Activated naive CD4-positive, alpha-beta T cell treated with anti-CD3 and anti-CD28 coated beads, Interleukin-2, amount 50 U/mL, for 24 hours (primary cell): ENCODE data around the gene IER3.
"Not testable (repeated sequence)": the region's sequence is repeated elsewhere in the genome, so short reads cannot be mapped to it uniquely, and the experiment has no call there.

Experiments used
- H3K27ac Mint-ChIP-seq: one replicate; pipeline ENCODE4 v1.8.0; 2021; ENCODE audit warnings: mild to moderate bottlenecking, mixed read lengths
- H3K27me3 Mint-ChIP-seq: one replicate; pipeline ENCODE4 v1.8.0; 2021; ENCODE audit warnings: mixed read lengths
- H3K36me3 Mint-ChIP-seq: one replicate; pipeline ENCODE4 v1.8.0; 2021; ENCODE audit warnings: mixed read lengths
- H3K4me1 Mint-ChIP-seq: one replicate; pipeline ENCODE4 v1.8.0; 2021; ENCODE audit warnings: mixed read lengths
- H3K4me3 Mint-ChIP-seq: one replicate; pipeline ENCODE4 v1.8.0; 2021; ENCODE audit warnings: mild to moderate bottlenecking, mixed read lengths
- H3K9me3 Mint-ChIP-seq: one replicate; pipeline ENCODE4 v1.8.0; 2021; ENCODE audit warnings: mixed read lengths

IER3 gene

GRCh38 chr6:30741789-30742315, 2.5 kb downstream of the IER3 start:
- H3K27ac Mint-ChIP-seq, result peak overlapping the region; percentile 94
- H3K4me1 Mint-ChIP-seq, result peaks cover 71% of the 10 kb centered on the region
- peak overlapping the region; percentile 97 for H3K4me3 Mint-ChIP-seq
- no peaks in the 10 kb centered on the region for H3K27me3 Mint-ChIP-seq
- no peaks in the 10 kb centered on the region for H3K9me3 Mint-ChIP-seq
- H3K36me3 Mint-ChIP-seq, result peaks cover 27% of the 10 kb centered on the region

DNA sequence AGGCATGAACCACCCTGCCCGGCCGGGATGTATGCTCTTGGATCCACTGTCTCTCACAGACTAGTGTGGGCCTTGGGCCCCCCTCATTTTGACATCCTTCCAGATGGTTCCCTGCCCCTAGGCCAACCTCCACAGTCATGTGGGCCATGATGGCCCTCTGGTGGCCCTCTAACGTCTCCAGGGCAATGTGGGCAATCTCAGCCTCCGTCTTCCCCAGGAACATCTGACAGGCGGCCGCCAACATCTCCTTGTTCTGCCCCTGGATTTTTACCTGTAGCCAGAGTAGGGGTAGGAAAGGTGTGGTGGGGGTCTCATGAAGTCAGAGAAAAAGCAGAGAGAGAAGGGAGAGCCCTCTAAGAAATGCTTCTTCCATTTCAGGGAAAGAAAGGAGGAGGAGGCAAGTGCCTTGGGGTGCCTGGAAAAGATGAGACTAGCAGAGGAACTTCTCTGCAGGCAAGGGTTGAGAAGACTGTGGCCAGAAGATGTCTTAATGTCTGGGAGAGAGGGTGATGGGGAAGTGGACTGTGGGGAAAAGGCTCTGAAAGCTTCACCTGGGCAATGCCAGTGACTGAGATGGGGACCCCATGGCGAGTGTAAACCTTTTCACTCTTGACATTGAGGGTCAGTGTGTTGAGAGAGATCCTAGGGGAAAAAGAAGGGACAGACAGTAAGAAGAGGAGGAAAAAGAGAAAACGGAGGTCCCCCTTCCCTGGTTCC, 3.1 kb downstream of the IER3 start:
- no peaks in the 10 kb centered on the region for H3K27me3 Mint-ChIP-seq
- peak overlapping the region; percentile 94 for H3K27ac Mint-ChIP-seq
- no peaks in the 10 kb centered on the region for H3K9me3 Mint-ChIP-seq
- peaks cover 74% of the 10 kb centered on the region for H3K4me1 Mint-ChIP-seq
- peaks cover 29% of the 10 kb centered on the region for H3K36me3 Mint-ChIP-seq
- H3K4me3 Mint-ChIP-seq, result peak overlapping the region; percentile 97

DNA sequence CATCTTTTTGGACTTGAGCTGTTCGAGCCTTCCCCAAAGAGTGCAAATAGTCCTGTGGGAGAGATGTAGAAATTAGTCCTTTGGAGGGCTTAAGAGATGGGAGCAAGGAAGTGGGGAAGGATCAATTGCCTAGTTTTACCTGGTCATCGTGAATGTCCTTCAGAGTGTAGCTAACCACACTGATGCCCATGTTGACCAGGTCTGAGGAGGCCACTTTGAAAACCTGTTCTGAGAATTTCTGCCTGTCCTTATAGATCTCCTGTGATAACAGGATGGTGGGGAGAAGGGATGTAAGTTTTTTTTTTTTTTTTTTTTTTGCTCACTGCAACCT, 3.8 kb downstream of the IER3 start:
- Mint-ChIP-seq H3K9me3 (no peaks in the 10 kb centered on the region), H3K27me3 (no peaks in the 10 kb centered on the region), H3K4me3 (peak overlapping the region; percentile 97), H3K4me1 (peaks cover 78% of the 10 kb centered on the region), H3K27ac (peak overlapping the region; percentile 41), H3K36me3 (peaks cover 30% of the 10 kb centered on the region)

DNA sequence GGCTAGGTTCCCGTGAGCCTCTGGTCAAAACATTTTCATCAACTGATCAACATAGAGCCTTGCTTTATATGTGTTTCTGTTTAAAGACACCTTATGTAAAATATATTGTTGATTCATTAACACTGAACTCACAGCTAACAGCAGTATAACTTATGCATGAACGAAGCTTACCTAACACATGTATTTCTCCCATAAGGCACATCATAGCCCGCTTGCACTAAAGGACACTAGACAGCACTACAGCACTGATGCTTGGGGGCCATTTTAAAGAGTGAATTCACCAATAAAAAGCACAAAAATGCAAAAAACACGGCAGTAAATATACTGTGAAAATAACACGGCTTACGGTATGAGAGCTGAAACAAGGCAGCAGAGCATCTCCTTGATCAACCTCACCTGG, 5.8 kb downstream of the IER3 start:
- H3K4me1 Mint-ChIP-seq, result peaks cover 84% of the 10 kb centered on the region
- peaks cover 29% of the 10 kb centered on the region for H3K36me3 Mint-ChIP-seq
- H3K9me3 Mint-ChIP-seq, result no peaks in the 10 kb centered on the region
- H3K27me3 Mint-ChIP-seq, result no peaks in the 10 kb centered on the region
- H3K4me3 Mint-ChIP-seq, result peak overlapping the region; percentile 64
- no peak overlapping the region for H3K27ac Mint-ChIP-seq

DNA sequence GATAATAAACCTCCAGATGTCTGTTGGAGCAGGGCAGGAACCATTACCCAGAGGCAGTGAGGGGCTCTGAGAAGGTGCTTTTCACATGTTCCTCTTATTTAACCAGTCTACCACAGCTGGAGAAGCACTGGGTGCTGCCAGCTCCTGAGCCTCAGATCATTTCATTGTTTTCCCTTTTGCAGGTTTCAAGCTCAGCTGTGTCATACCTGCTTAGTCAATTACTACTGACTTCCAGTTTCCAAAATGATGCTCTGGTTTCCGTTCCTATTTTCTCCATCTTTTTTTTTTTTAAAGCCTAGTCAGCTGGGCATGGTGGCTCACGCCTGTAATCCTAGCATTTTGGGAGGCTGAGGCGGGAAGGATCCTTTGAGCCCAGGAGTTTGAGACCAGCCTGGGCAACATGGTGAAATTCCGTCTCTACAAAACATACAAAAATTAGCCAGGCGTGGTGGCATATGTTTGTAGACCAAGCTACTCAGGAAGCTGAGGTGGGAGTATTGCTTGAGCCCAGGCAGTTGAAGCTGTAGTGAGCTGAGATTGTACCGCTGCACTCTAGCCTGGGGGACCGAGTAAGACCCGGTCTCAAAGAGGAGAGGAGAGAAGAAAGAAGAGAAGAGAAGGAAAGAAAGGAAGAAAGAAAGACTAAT, 8.6 kb downstream of the IER3 start:
- Mint-ChIP-seq H3K27ac (peak overlapping the region; percentile 93), H3K36me3 (peaks cover 19% of the 10 kb centered on the region), H3K4me3 (peak overlapping the region; percentile 79), H3K4me1 (peaks cover 88% of the 10 kb centered on the region), H3K9me3 (no peaks in the 10 kb centered on the region), H3K27me3 (no peaks in the 10 kb centered on the region)

DNA sequence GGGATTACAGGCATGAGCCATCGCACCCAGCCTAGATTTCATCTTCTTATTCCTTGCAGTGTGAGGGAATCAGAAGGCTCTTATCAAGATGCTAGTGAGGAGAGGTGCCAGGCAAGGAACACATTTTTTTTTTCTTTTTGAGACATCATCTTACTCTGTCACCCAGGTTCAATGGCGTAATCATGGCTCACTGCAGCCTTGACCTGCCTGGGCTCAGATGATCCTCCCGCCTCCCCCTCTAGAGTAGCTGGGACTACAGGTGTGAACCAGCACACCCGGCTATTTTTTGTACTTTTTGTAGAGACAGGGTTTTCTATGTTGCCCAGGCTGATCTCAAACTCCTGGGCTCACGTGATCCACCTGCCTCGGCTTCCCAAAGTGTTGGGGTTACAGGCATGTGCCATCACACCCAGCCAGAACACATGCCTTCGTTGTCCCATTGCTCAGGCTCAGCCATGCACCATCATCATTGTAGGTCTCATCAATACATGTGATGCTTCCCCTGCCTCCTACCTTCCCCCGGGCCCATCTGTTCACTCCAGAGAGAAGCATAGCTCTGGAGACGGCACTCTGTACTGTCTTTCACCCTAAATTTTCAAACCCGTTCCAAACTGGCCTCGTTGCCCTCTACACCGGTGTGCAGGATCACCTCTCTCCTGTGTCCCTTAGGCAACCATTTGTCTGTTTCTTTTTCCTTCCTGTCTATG, 12.0 kb downstream of the IER3 start:
- Mint-ChIP-seq H3K4me3 (peak overlapping the region; percentile 3), H3K36me3 (peaks cover 11% of the 10 kb centered on the region), H3K9me3 (no peaks in the 10 kb centered on the region), H3K27me3 (no peaks in the 10 kb centered on the region), H3K27ac (no peak overlapping the region), H3K4me1 (peaks cover 65% of the 10 kb centered on the region)

DNA sequence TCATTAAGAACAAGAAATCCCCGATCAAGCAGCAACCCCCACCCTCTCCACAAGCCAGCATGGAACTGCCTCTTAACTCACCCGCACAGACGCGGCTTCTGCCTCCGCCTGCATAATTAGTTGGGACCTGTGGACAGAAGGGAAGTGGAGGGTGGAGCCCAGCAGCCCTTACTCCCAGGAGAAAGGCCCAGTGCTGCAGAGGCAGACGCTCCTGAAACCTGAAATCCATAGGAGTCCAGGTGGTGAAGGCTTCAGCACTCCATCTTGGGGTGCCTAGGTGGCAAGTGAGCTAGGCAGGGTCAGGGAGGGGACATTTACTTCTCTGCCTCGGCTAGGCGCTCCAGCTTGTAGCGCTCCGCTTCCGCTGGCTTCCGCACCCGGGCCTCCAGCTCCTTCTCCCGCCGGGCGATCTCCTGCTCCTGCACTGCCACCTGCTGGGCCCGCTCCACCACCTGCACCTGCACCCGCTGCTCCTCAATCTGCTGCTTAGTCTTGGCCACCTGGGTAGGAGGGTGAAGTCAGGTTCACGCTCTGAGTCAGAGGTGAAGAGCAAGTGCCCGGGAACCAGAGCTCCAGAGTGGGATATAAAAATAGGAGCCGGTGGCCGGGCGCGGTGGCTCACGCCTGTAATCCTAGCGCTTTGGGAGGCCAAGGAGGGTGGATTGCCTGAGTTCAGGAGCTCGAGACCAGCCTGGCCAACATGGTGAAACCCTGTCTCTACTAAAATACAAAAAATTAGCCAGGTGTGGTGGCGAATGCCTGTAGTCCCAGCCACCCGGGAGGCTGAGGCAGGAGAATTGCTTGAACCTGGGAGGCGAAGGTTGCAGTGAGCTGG, 13.5 kb downstream of the IER3 start:
- Mint-ChIP-seq H3K4me1 (peaks cover 53% of the 10 kb centered on the region), H3K36me3 (peaks cover 5% of the 10 kb centered on the region), H3K4me3 (peak overlapping the region; percentile 78), H3K9me3 (no peaks in the 10 kb centered on the region), H3K27me3 (no peaks in the 10 kb centered on the region), H3K27ac (peak overlapping the region; percentile 43)

- Mint-ChIP-seq H3K4me3 (no peak overlapping the region), H3K27me3 (no peaks in the 10 kb centered on the region), H3K9me3 (no peaks in the 10 kb centered on the region), H3K27ac (peak overlapping the region; percentile 70), H3K36me3 (peaks cover 11% of the 10 kb centered on the region), H3K4me1 (peaks cover 56% of the 10 kb centered on the region)
These were observed 16.3 kb downstream of the IER3 start for GRCh38 chr6:30727920-30728553.

DNA sequence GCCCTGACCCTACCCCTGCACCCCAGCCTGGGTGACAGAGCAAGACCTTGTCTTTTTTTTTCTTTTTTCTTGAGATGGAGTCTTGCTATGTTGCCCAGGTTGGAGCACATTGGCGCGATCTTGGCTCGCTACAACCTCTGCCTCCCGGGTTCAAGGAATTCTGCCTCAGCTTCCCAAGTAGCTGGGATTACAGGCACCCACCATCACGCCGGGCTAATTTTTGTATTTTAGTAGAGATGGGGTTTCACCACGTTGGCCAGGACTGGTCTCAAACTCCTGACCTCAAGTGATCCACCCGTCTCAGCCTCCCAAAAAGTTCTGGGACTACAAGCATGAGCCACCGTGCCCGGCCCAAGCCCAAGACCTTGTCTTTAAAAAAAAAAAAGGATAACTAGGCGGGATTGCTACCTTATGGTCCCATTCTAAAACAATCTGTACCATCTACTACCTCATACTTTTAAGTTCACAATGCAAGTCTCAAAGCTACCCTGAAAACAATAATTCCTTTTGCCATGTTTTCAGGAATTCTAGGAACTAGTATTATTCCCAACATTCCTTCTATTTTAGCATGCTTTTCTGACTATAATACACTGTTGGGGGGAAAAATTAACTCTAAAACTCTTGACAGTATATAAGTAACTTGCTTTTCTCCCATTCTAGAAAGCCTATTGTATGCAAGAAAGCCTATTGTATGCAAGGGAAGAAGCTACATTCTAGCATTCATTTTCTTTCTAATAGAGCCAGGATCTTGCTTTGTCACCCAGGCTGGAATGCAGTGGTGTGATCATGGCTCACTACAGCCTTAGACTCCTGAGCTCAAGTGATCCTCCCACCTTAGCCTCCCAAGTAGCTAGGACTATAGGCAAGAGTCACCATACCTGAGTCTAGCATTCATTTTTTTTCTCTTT, 17.6 kb downstream of the IER3 start:
- peaks cover 51% of the 10 kb centered on the region for H3K4me1 Mint-ChIP-seq
- no peak overlapping the region for H3K4me3 Mint-ChIP-seq
- no peaks in the 10 kb centered on the region for H3K27me3 Mint-ChIP-seq
- peaks cover 17% of the 10 kb centered on the region for H3K36me3 Mint-ChIP-seq
- H3K27ac Mint-ChIP-seq, result peak overlapping the region; percentile 46
- no peaks in the 10 kb centered on the region for H3K9me3 Mint-ChIP-seq

GRCh38 chr6:30725713-30726505, 18.4 kb downstream of the IER3 start:
- Mint-ChIP-seq H3K9me3 (no peaks in the 10 kb centered on the region), H3K36me3 (peaks cover 20% of the 10 kb centered on the region), H3K27me3 (no peaks in the 10 kb centered on the region), H3K27ac (no peak overlapping the region), H3K4me3 (no peak overlapping the region), H3K4me1 (peaks cover 45% of the 10 kb centered on the region)

DNA sequence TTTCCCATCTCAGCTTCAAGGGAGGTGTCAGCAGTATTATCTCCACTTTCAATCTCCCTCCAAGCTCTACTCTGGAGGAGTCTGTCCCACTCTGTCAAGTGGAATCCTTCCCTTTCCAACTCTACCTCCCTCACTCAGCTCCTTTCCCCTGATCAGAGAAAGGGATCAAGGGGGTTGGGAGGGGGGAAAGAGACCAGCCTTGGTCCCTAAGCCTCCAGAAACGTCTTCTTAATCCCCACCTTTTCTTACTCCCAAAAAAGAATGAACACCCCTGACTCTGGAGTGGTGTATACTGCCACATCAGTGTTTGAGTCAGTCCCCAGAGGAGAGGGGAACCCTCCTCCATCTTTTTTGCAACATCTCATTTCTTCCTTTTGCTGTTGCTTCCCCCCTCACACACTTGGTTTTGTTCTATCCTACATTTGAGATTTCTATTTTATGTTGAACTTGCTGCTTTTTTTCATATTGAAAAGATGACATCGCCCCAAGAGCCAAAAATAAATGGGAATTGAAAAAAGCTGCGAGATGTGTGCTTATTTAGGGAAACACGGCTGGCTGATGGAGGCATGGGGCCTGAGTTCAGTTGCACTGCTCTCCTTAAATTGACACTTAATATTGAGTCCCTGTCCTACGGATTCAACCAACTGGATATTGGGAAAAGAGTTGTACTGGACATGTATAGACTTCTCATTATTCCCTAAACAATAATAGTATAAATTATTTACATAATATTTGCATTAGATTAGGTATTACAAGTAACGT, 19.3 kb downstream of the IER3 start:
- peaks cover 19% of the 10 kb centered on the region for H3K36me3 Mint-ChIP-seq
- no peaks in the 10 kb centered on the region for H3K9me3 Mint-ChIP-seq
- H3K27me3 Mint-ChIP-seq, result no peaks in the 10 kb centered on the region
- H3K27ac Mint-ChIP-seq, result peak overlapping the region; percentile 78
- peaks cover 38% of the 10 kb centered on the region for H3K4me1 Mint-ChIP-seq
- H3K4me3 Mint-ChIP-seq, result peak overlapping the region; percentile 76

DNA sequence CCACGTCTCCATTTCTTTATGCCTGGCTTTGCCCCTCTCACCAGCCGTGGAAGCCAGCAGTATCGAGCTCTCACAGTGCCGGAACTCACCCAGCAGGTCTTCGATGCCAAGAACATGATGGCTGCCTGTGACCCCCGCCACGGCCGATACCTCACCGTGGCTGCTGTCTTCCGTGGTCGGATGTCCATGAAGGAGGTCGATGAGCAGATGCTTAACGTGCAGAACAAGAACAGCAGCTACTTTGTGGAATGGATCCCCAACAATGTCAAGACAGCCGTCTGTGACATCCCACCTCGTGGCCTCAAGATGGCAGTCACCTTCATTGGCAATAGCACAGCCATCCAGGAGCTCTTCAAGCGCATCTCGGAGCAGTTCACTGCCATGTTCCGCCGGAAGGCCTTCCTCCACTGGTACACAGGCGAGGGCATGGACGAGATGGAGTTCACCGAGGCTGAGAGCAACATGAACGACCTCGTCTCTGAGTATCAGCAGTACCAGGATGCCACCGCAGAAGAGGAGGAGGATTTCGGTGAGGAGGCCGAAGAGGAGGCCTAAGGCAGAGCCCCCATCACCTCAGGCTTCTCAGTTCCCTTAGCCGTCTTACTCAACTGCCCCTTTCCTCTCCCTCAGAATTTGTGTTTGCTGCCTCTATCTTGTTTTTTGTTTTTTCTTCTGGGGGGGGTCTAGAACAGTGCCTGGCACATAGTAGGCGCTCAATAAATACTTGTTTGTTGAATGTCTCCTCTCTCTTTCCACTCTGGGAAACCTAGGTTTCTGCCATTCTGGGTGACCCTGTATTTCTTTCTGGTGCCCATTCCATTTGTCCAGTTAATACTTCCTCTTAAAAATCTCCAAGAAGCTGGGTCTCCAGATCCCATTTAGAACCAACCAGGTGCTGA, 20.3 kb downstream of the IER3 start:
- H3K4me3 Mint-ChIP-seq, result peak overlapping the region; percentile 67
- not testable (repeated sequence) for H3K9me3 Mint-ChIP-seq, H3K27me3 Mint-ChIP-seq
- peaks cover 19% of the 10 kb centered on the region for H3K36me3 Mint-ChIP-seq
- peak overlapping the region; percentile 86 for H3K27ac Mint-ChIP-seq
- H3K4me1 Mint-ChIP-seq, result peaks cover 43% of the 10 kb centered on the region
